Activated T-helper 1 cell treated with anti-CD3 and anti-CD28 coated beads, Interleukin-12 subunit alpha, Interleukin-12 subunit beta, Interleukin-2, Interleukin-4 antibody, amounts not matched to agents 30 ng/mL and 10 ng/mL and 1 ng/mL, durations not matched to agents 14 hours and 24 hours and 36 hours (primary cell): Measurements from ENCODE around the gene PCDHGA7. TPM values are rescaled to one million over a fixed set of nuclear protein-coding genes. Genes with fewer than 3 reads are reported as not detected.
"Not testable (repeated sequence)": the region's sequence is repeated elsewhere in the genome, so short reads cannot be mapped to it uniquely, and the experiment has no call there.

Experiments used
- DNase-seq: peaks from one replicate; pipeline ENCODE4 v3.0.0; 2021; ENCODE audit warnings: low spot score
- H3K27ac Mint-ChIP-seq: one replicate; pipeline ENCODE4 v1.8.0; 2021; ENCODE audit warnings: mild to moderate bottlenecking, mixed read lengths
- H3K27me3 Mint-ChIP-seq: one replicate; pipeline ENCODE4 v1.8.0; 2022; ENCODE audit warnings: mild to moderate bottlenecking, moderate library complexity, mixed read lengths; ENCODE audit not compliant: insufficient read depth
- H3K36me3 Mint-ChIP-seq: one replicate; pipeline ENCODE4 v1.8.0; 2021; ENCODE audit warnings: low read depth, mixed read lengths
- H3K4me1 Mint-ChIP-seq: one replicate; pipeline ENCODE4 v1.8.0; 2021; ENCODE audit warnings: low read depth, mixed read lengths
- H3K4me3 Mint-ChIP-seq: one replicate; pipeline ENCODE4 v1.8.0; 2021; ENCODE audit warnings: mild to moderate bottlenecking, moderate library complexity, mixed read lengths
- H3K9me3 Mint-ChIP-seq: one replicate; pipeline ENCODE4 v1.8.0; 2021; ENCODE audit warnings: mixed read lengths
- intact Hi-C: fragments of 100-400 bp; cut with micrococcal nuclease; formaldehyde crosslinking; loops from one replicate; pipeline ENCODE4 v1.15.1; 2024
- total RNA-seq: library from RNA; stranded (reverse); gene quantifications from 2 replicates; pipeline ENCODE4 v1.2.3, GENCODE V29; 2022

The PCDHGA7 gene
- 0.16 and 0.22 TPM in 2 replicates for total RNA-seq

DNA sequence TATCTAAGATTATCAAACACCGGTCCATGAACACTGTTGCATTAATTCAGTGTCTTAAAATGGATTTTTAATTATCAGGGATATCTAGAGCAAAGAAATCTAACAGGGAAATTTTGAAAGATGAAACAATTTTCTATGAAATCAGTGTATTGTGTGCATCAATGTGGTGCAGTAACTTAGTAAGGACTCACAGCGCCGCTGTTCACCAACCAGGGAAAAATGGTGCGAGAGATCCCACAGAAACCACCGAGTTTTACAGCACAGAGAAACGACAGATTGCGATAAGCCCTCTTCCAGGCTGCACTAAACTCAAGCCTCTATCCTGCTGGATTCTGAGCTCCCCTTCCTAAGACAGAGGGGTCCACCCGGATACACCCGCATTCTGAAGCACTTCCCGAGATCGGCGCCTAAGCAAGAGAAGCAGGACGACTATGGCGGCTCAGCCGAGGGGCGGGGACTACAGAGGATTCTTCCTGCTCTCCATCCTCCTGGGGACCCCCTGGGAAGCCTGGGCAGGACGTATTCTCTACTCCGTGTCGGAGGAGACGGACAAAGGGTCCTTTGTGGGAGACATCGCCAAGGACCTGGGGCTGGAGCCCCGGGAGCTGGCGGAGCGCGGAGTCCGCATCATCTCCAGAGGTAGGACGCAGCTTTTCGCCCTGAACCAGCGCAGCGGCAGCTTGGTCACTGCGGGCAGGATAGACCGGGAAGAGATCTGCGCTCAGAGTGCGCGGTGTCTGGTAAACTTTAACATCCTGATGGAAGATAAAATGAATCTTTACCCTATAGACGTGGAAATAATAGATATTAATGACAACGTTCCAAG is at the start of gene PCDHGA7:
TSS of gene PCDHGA7 (plus strand) at position 274 of the 826 bp plus-strand sequence. CDS start at position 432, 158 bp downstream.
- no peak for DNase-seq
- intact Hi-C loops, result loop anchor here (5.0 kb wide), 1 partner anchor 45 kb away; the partner anchor contains the start of gene PCDHGA2
- Mint-ChIP-seq H3K4me1 (no peaks in the 10 kb centered on the region), H3K36me3 (no peaks in the 10 kb centered on the region), H3K9me3 (peaks cover 16% of the 10 kb centered on the region), H3K27me3 (peaks cover 3% of the 10 kb centered on the region), H3K27ac (no peak within 1 kb of the TSS), H3K4me3 (peak within 1 kb of the TSS; percentile 81)

DNA sequence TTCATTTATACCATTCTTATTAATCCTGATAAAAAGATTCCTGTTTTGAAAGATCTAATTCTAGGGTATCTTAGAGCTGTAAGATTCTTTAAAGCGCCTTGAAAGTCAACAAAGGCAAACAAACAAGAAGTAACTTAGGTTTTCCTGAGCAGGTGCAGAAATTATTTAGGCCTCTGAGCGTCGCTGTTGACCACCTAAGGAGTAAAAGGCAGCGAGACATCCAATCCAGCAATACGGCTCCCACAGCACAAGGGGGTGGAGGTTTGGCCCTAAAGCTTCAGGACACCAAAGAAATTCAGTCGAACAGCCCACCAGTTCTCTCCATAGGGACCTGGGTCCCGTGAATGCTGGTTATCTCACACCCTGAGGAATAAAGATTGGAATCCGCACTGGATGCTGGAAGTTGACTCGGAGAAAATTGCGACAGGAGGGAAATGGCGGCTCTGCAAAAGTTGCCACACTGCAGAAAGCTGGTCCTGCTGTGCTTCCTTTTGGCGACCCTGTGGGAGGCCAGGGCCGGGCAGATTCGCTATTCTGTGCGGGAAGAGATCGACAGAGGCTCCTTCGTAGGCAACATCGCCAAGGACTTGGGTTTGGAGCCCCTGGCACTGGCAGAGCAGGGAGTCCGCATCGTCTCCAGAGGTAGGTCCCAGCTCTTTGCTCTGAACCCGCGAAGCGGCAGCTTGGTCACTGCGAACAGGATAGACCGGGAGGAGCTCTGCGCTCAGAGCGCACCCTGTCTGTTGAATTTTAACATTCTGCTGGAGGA is 43.8 kb upstream of the PCDHGA7 start, which contains the start of gene PCDHGA2:
TSS of gene PCDHGA2 (plus strand) at position 223 of the 769 bp plus-strand sequence.
- H3K4me3 Mint-ChIP-seq, result peak within 1 kb of the TSS; percentile 64
- H3K9me3 Mint-ChIP-seq, result peaks cover 38% of the 10 kb centered on the region
- H3K4me1 Mint-ChIP-seq, result no peaks in the 10 kb centered on the region
- peaks cover 4% of the 10 kb centered on the region for H3K36me3 Mint-ChIP-seq
- peak within 1 kb of the TSS; percentile 15 for H3K27ac Mint-ChIP-seq
- H3K27me3 Mint-ChIP-seq, result peaks cover 39% of the 10 kb centered on the region
- no peak for DNase-seq
- intact Hi-C loops, result loop anchor here (5.0 kb wide), 2 partner anchors 44 to 84 kb away; partner anchors contain the start of genes PCDHGA11 and PCDHGA7

DNA sequence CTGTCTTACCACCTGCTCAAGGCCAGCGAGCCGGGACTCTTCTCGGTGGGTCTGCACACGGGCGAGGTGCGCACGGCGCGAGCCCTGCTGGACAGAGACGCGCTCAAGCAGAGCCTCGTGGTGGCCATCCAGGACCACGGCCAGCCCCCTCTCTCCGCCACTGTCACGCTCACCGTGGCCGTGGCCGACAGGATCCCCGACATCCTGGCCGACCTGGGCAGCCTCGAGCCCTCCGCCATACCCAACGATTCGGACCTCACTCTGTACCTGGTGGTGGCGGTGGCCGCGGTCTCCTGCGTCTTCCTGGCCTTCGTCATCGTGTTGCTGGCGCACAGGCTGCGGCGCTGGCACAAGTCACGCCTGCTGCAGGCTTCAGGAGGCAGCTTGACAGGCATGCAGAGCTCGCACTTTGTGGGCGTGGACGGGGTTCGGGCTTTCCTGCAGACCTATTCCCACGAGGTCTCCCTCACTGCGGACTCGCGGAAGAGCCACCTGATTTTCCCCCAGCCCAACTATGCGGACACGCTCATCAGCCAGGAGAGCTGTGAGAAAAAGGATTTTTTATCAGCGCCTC is 41.7 kb upstream of the PCDHGA7 start:
- intact Hi-C loops, H3K4me1 Mint-ChIP-seq, H3K27ac Mint-ChIP-seq, H3K4me3 Mint-ChIP-seq, DNase-seq, H3K36me3 Mint-ChIP-seq: not testable (repeated sequence)
- peaks cover 31% of the 10 kb centered on the region for H3K27me3 Mint-ChIP-seq
- H3K9me3 Mint-ChIP-seq, result peaks cover 41% of the 10 kb centered on the region

DNA sequence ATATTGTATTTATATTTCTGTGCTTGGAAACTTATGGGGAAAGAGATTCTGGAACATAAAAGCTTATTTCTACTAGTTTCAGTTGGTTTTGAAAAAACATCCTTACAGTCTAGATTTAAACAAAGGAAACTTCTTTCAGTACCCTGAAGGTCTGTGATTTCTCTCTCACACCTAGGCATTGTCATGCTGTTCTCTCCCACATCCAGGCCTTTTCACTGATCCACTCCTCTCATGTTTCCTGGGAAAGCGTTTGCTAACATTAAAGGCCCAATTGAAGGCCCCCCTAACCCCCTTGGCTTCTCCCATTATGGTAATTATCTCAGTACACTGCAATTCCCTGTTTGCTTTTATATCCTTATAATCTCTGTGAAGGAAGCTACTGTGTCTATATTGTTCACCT is 39.8 kb upstream of the PCDHGA7 start:
- no peak overlapping the region for H3K27ac Mint-ChIP-seq
- H3K36me3 Mint-ChIP-seq, result peaks cover 2% of the 10 kb centered on the region
- H3K27me3 Mint-ChIP-seq, result peaks cover 21% of the 10 kb centered on the region
- H3K4me1 Mint-ChIP-seq, result no peaks in the 10 kb centered on the region
- H3K9me3 Mint-ChIP-seq, result peaks cover 44% of the 10 kb centered on the region
- DNase-seq, result no peak
- intact Hi-C loops, result no loop called here
- H3K4me3 Mint-ChIP-seq, result no peak overlapping the region

DNA sequence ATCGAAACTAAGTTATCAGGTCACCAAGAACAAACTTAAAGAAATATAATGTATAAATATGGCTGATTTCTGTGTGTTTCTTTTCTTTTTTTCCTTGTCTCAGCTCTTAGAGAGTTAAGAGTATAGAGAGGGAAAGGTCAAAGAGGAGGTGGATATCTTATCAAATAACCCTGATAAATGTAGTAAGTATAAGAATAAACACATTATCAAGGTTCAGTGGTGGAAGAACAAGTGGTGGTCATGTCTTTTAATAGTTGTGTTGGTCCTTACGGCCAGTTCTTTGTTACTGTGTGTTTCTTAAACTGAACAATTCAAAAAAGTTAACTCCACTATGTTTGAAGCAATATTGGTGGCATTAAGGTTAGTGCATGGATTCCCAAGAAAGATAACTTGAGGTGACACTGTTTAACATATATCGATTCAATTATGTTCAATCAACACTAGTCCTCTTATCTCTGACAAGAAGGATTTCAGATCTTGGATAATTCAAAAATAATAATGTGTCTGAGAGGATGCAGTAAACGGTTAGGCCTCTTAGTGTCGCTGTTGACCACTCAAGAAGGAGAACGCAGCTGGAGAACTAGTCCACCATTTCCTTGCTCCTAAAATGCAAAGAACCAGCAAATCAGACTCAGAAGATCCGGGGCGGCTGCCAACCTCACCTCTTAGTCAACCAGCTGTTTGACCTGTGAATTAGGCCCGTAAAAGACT is 39.1 kb upstream of the PCDHGA7 start, which contains the start of gene PCDHGA3:
TSS of gene PCDHGA3 (plus strand) at position 588 of the 711 bp plus-strand sequence. CDS start 205 bp downstream, outside the sequence.
- DNase-seq, result no peak
- Mint-ChIP-seq H3K9me3 (peaks cover 42% of the 10 kb centered on the region), H3K27ac (no peak within 1 kb of the TSS), H3K36me3 (peaks cover 2% of the 10 kb centered on the region), H3K4me1 (no peaks in the 10 kb centered on the region), H3K27me3 (peaks cover 15% of the 10 kb centered on the region), H3K4me3 (peak within 1 kb of the TSS; percentile 75)
- intact Hi-C loops, result no loop called here

DNA sequence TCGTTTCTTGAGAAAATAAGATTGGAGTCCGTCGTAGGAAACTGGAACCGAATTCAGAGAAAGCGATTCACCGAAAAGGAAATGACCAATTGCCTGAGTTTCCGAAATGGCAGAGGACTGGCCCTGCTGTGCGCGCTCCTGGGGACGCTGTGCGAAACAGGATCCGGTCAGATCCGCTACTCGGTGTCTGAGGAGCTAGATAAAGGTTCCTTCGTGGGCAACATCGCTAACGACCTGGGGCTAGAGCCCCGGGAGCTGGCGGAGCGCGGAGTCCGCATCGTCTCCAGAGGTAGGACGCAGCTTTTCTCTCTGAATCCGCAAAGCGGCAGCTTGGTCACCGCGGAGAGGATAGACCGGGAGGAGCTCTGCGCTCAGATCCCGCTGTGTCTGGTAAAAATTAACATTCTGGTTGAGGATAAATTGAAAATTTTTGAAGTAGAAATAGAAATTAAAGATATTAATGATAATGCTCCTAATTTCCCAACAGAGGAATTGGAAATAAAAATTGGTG is 38.5 kb upstream of the PCDHGA7 start:
- H3K27me3 Mint-ChIP-seq, result peaks cover 9% of the 10 kb centered on the region
- H3K4me1 Mint-ChIP-seq, result no peaks in the 10 kb centered on the region
- H3K36me3 Mint-ChIP-seq, result peaks cover 2% of the 10 kb centered on the region
- H3K27ac Mint-ChIP-seq, result no peak overlapping the region
- H3K4me3 Mint-ChIP-seq, result peak overlapping the region; percentile 75
- H3K9me3 Mint-ChIP-seq, result peaks cover 42% of the 10 kb centered on the region
- intact Hi-C loops, result no loop called here
- no peak for DNase-seq

DNA sequence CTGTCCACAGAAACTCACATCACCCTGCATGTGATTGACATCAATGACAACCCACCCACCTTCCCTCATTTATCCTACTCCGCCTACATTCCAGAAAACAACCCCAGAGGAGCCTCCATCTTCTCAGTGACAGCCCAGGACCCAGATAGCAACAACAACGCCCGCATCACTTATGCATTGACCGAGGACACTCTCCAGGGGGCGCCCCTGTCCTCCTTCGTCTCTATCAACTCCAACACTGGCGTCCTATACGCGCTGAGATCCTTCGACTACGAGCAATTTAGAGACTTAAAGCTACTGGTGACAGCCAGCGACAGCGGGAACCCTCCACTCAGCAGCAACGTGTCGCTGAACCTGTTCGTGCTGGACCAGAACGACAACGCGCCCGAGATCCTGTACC is 37.2 kb upstream of the PCDHGA7 start:
- Mint-ChIP-seq H3K36me3 (peaks cover 2% of the 10 kb centered on the region), H3K27me3 (peaks cover 12% of the 10 kb centered on the region), H3K4me3 (no peak overlapping the region), H3K27ac (no peak overlapping the region), H3K9me3 (peaks cover 43% of the 10 kb centered on the region), H3K4me1 (peaks cover 6% of the 10 kb centered on the region)
- DNase-seq, result no peak
- intact Hi-C loops, result no loop called here

DNA sequence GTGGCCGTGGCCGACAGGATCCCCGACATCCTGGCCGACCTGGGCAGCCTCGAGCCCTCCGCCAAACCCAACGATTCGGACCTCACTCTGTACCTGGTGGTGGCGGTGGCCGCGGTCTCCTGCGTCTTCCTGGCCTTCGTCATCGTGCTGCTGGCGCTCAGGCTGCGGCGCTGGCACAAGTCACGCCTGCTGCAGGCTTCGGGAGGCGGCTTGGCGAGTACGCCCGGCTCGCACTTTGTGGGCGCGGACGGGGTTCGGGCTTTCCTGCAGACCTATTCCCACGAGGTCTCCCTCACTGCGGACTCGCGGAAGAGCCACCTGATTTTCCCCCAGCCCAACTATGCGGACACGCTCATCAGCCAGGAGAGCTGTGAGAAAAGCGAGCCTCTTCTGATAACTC is 36.5 kb upstream of the PCDHGA7 start:
- peaks cover 12% of the 10 kb centered on the region for H3K27me3 Mint-ChIP-seq
- H3K36me3 Mint-ChIP-seq, intact Hi-C loops, H3K27ac Mint-ChIP-seq, H3K4me3 Mint-ChIP-seq, H3K4me1 Mint-ChIP-seq, DNase-seq: not testable (repeated sequence)
- H3K9me3 Mint-ChIP-seq, result peaks cover 46% of the 10 kb centered on the region

DNA sequence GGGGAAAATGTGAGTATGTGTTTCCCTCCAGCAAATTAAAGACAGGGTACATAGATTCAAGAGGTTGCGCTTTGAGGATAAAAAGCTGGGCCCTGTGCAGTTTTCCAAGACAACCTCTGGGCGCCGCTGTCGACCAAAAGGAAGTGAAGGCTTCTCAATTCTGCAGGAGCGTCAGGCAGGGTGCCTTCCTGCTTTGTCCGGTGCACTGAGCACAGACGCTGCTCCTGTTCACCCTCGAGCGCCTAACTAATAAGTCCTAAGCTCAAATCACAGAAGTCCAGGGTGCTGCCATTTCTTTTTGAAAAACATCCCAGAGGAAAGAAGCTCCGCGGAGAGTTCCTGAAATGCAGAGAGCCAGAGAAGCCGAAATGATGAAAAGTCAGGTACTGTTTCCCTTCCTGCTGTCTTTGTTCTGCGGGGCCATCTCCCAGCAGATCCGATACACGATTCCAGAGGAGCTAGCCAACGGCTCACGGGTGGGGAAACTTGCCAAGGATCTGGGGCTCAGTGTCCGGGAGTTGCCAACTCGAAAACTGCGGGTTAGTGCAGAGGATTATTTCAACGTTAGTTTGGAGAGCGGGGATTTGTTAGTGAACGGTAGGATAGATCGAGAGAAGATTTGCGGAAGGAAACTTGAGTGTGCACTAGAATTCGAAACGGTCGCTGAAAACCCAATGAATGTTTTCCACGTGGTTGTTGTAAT is 32.5 kb upstream of the PCDHGA7 start, which contains the start of gene PCDHGB1:
TSS of gene PCDHGB1 (plus strand) at position 183 of the 703 bp plus-strand sequence. CDS start at position 345, 162 bp downstream.
- intact Hi-C loops, result loop anchor here (10.0 kb wide), 1 partner anchor 105 kb away; the partner anchor contains the start of gene PCDHB15
- H3K27ac Mint-ChIP-seq, result no peak within 1 kb of the TSS
- peak; percentile 30 for DNase-seq

DNA sequence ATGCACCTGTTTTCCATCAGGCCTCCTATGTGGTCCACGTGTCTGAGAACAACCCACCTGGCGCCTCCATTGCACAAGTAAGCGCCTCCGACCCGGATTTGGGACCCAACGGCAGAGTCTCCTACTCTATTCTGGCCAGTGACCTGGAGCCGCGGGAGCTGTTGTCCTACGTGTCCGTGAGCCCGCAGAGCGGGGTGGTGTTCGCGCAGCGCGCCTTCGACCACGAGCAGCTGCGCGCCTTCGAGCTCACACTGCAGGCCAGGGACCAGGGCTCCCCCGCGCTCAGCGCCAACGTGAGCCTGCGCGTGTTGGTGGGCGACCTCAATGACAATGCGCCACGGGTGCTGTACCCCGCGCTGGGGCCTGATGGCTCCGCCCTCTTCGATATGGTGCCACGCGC is 31.0 kb upstream of the PCDHGA7 start:
- H3K4me3 Mint-ChIP-seq, result no peak overlapping the region
- intact Hi-C loops, result loop anchor here (10.0 kb wide), 1 partner anchor 107 kb away; the partner anchor contains the start of gene PCDHB15
- no peaks in the 10 kb centered on the region for H3K36me3 Mint-ChIP-seq
- H3K4me1 Mint-ChIP-seq, result peaks cover 6% of the 10 kb centered on the region
- peaks cover 34% of the 10 kb centered on the region for H3K9me3 Mint-ChIP-seq
- H3K27me3 Mint-ChIP-seq, result peaks cover 11% of the 10 kb centered on the region
- H3K27ac Mint-ChIP-seq, result no peak overlapping the region
- no peak for DNase-seq

More for the DNA sequence above, 32.5 kb upstream of the PCDHGA7 start, which contains the start of gene PCDHGB1:
- Mint-ChIP-seq H3K27me3 (peaks cover 9% of the 10 kb centered on the region), H3K4me3 (peak within 1 kb of the TSS; percentile 63), H3K4me1 (peaks cover 6% of the 10 kb centered on the region), H3K9me3 (peaks cover 41% of the 10 kb centered on the region), H3K36me3 (no peaks in the 10 kb centered on the region)

DNA sequence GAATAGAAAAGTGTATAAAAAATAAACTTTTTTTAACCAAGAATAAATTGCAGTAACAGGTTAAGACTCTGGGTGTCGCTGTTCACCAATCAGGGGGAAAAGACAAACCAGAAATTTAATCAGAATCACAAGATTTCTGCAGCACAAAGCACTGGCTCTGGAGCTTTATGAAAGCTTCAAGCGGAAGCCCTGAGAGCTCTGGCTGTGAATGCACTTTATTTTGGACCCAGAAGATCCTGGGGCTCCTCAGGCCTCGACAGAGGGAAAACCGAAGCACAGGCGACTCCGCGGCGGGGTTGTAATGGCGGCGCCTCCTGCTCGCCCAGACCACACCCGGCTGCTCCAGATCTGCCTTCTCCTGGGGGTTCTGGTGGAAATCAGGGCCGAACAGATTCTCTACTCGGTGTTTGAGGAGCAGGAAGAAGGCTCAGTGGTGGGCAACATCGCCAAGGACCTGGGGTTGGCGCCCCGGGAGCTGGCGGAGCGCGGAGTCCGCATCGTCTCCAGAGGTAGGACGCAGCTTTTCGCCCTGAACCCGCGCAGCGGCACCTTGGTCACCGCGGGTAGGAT is 27.6 kb upstream of the PCDHGA7 start, which contains the start of gene PCDHGA4:
TSS of gene PCDHGA4 (plus strand) at position 122 of the 570 bp plus-strand sequence. CDS start at position 209, 87 bp downstream.
- H3K4me1 Mint-ChIP-seq, result peaks cover 8% of the 10 kb centered on the region
- intact Hi-C loops, result loop anchor here (5.0 to 10.0 kb wide), 2 partner anchors 110 to 167 kb away; partner anchors contain the start of gene PCDHB15
- H3K27ac Mint-ChIP-seq, result no peak within 1 kb of the TSS
- peaks cover 27% of the 10 kb centered on the region for H3K9me3 Mint-ChIP-seq
- peaks cover 2% of the 10 kb centered on the region for H3K36me3 Mint-ChIP-seq
- DNase-seq, result no peak
- peaks cover 7% of the 10 kb centered on the region for H3K27me3 Mint-ChIP-seq
- peak within 1 kb of the TSS; percentile 33 for H3K4me3 Mint-ChIP-seq
